Breast epithelium (tissue), 4 donors: ENCODE data around the gene MYOD1. TPM values are rescaled to one million over a fixed set of nuclear protein-coding genes. Genes with fewer than 3 reads are reported as not detected.

ENCODE experiments used
- DNase-seq, 2 donors: peaks; one replicate each; pipeline ENCODE4 v3.0.0-alpha.2; 2019; ENCODE audit warnings: low spot score in 2 of 2
- H3K27ac ChIP-seq, 2 donors: fragments of 200-600 bp; sonication (generic) in 1 of 2; one replicate each; pipeline ENCODE4 v1.5.1; 2016 to 2019; ENCODE audit warnings: mild to moderate bottlenecking in 1 of 2
- H3K27me3 ChIP-seq, 2 donors: fragments of 200-600 bp; sonication (generic) in 1 of 2; one replicate each; pipeline versions ENCODE4 v1.5.1 to v1.6.0; 2017 to 2019; ENCODE audit warnings: control low read depth in 1 of 2, mild to moderate bottlenecking in 1 of 2
- H3K36me3 ChIP-seq: fragments of 200-600 bp; one replicate; pipeline ENCODE4 v1.5.1; 2019
- H3K4me1 ChIP-seq, 2 donors: fragments of 200-600 bp; sonication (generic); one replicate each; pipeline ENCODE4 v1.5.1; 2016 to 2019; ENCODE audit warnings: control low read depth in 1 of 2
- H3K4me3 ChIP-seq, 3 donors: fragments of 200-600 bp; sonication (generic); 1 replicate in 2 of 3; 2 replicates in 1 of 3; pipeline ENCODE4 v1.5.1; 2016 to 2019; ENCODE audit warnings: mild to moderate bottlenecking in 3 of 3, moderate library complexity in 2 of 3
- H3K9me3 ChIP-seq, 2 donors: fragments of 200-600 bp; sonication (generic) in 1 of 2; one replicate each; pipeline ENCODE4 v1.5.1; 2016 to 2019; ENCODE audit warnings: control low read depth in 1 of 2
- CTCF ChIP-seq, 3 donors: fragments of 450-650 bp; IDR thresholded peaks; one replicate each; pipeline ENCODE4 v1.5.1; 2016 to 2017; ENCODE audit warnings: antibody characterized with exemption in 3 of 3, mild to moderate bottlenecking in 3 of 3, moderate library complexity in 3 of 3
- POLR2A ChIP-seq: fragments of 450-650 bp; IDR thresholded peaks from one replicate; pipeline ENCODE4 v1.6.1; 2016; ENCODE audit warnings: antibody characterized with exemption, mild to moderate bottlenecking, moderate library complexity
- POLR2AphosphoS5 ChIP-seq, 3 donors: sonication (generic); formaldehyde crosslinking; IDR thresholded peaks; one replicate each; pipeline ENCODE4 v1.6.1; 2017; ENCODE audit warnings: antibody characterized with exemption in 3 of 3
- intact Hi-C: fragments of 100-400 bp; cut with DNase I; formaldehyde crosslinking; loops from one replicate; pipeline ENCODE4 v1.15.1; 2023; ENCODE audit warnings: low total_unique reads
- total RNA-seq, 3 donors: library from RNA; depleted of rRNA; stranded (reverse); fragments of >200 nt; gene quantifications; one replicate each; pipeline ENCODE4 v1.1.0, GENCODE V29; 2016

MYOD1 gene
- total RNA-seq, 3 donors from 2014 or later: not detected

DNA sequence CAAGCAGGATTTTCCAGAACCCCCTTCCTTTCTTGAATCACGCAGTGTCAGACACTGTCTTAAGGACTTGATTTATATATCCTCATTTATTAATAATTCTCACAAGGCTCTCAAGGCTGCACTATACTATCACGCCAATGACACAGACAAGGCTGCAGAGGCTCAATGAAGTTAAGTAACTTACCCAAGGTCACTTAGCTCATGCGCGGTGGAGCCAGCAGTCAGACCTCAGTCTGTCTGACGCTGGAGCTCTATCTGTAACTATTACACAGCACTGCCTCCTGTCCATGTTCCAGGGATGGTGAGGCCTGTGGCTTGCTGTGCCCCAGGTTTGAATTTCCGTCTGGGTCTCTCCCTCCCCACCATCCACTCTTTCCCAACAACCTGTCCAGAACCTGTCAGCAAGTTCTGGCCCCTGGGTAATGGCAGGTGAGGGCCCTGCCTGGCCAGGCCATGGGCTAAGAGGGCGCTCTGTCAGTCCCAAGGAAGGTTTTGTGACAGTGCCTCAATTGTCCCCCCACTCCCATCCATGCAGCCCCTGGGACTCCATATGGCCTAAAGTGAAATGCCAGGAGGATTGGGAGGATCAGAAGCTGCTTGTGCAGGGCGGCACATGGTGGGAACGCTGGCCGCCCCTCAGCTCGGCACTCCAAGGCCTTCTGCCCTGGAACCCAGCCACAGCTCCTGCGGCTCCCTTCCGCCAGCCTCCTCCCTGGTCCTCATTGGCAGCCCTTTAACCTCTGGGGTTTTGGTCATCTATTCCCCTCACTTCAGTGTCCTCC, 23.8 kb downstream of the MYOD1 start:
- Histone ChIP-seq H3K27me3 (peaks cover 0 to 14% of the 10 kb centered on the region in 2 donors), H3K27ac (no peak overlapping the region), H3K9me3 (no peaks in the 10 kb centered on the region), H3K36me3 (no peaks in the 10 kb centered on the region), H3K4me3 (no peak overlapping the region), H3K4me1 (no peaks in the 10 kb centered on the region)
- DNase-seq: peak in 1 of 2 donors; percentile 14
- TF ChIP-seq POLR2A: no peak
- TF ChIP-seq CTCF (IDR thresholded peaks at IDR 0.05): no peak
- no peak for TF ChIP-seq POLR2AphosphoS5 (IDR thresholded peaks at IDR 0.05)
- intact Hi-C loops: no loop called here

DNA sequence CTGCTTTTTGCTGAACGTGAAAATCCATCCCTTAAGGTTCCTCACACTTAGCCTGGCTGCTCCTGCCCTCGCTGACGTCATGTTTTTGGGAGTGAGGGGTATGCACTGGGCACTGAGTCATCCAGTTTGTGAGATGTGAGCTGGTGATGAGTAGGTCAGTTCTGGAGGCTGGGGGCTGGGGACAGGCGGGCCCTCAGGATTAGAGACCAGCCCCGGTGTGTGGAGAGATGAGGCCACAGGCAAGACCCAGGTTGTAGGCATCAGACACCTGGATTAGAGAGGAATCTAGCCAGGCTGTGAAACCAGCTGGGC, 24.4 kb downstream of the MYOD1 start:
- Histone ChIP-seq H3K4me1 (no peaks in the 10 kb centered on the region), H3K9me3 (no peaks in the 10 kb centered on the region), H3K27me3 (peaks cover 0 to 8% of the 10 kb centered on the region in 2 donors), H3K36me3 (no peaks in the 10 kb centered on the region), H3K4me3 (no peak overlapping the region), H3K27ac (no peak overlapping the region)
- intact Hi-C loops: no loop called here
- no peak for TF ChIP-seq POLR2A
- DNase-seq: peak in 1 of 2 donors; percentile 9

DNA sequence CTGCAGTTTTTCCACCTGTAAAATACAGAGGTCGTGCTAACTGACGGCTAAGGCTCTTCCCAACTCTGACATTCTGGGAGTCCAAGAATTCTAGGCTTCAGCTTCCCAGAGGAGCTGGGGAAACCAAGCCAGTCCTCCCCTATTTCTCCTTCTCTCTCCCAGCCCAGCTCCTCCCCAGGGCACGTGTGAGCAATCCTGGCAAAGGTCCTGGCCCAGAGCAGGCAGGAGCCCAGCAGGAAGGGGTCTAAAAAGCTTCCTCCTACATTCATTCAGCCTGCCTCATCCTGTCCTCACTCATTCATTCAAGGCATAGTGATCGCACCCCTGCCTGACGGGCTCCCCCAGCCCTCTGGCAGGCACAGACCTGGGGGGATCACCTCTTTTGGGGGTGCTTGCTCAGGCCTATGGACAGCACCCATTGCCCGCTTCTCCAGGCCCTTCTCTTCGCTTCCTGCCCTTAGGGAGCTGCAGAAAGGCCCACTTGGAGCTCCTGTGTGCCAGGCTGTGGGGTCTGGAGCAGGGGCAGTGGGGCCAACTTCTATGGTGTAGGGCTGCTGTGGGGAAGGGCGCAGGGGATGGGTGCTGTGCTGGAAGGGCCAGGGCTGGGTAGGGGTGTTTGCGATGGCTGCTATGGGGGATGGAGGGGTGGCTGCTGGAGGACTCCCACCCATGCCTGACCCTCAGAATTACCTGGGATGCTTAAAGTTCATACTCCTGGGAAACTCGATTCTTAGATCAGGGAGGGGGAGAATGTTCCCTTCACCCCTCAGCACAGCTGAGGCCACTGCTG, 25.0 kb downstream of the MYOD1 start:
- intact Hi-C loops: no loop called here
- TF ChIP-seq POLR2AphosphoS5 (IDR thresholded peaks at IDR 0.05) (no peak), CTCF (IDR thresholded peaks at IDR 0.05) (no peak), POLR2A (no peak)
- peak in 1 of 2 donors; percentile 31 for DNase-seq

GRCh38 chr11:17745023-17745772, 25.8 kb downstream of the MYOD1 start:
- intact Hi-C loops: no loop called here
- no peaks in the 10 kb centered on the region for H3K9me3 ChIP-seq
- peaks cover 0 to 5% of the 10 kb centered on the region in 2 donors for H3K27me3 ChIP-seq
- no peaks in the 10 kb centered on the region for H3K36me3 ChIP-seq
- TF ChIP-seq CTCF (IDR thresholded peaks at IDR 0.05) (no peak), POLR2A (no peak), POLR2AphosphoS5 (IDR thresholded peaks at IDR 0.05) (no peak)
- no peak overlapping the region for H3K4me3 ChIP-seq
- peak in 1 of 2 donors; percentile 43 for DNase-seq
- H3K4me1 ChIP-seq: no peaks in the 10 kb centered on the region
- H3K27ac ChIP-seq: no peak overlapping the region

More for the DNA sequence above, 25.0 kb downstream of the MYOD1 start:
- H3K36me3 ChIP-seq: no peaks in the 10 kb centered on the region
- H3K27me3 ChIP-seq: peaks cover 0 to 5% of the 10 kb centered on the region in 2 donors
- H3K4me3 ChIP-seq: no peak overlapping the region
- no peak overlapping the region for H3K27ac ChIP-seq
- H3K9me3 ChIP-seq: no peaks in the 10 kb centered on the region
- H3K4me1 ChIP-seq: no peaks in the 10 kb centered on the region

DNA sequence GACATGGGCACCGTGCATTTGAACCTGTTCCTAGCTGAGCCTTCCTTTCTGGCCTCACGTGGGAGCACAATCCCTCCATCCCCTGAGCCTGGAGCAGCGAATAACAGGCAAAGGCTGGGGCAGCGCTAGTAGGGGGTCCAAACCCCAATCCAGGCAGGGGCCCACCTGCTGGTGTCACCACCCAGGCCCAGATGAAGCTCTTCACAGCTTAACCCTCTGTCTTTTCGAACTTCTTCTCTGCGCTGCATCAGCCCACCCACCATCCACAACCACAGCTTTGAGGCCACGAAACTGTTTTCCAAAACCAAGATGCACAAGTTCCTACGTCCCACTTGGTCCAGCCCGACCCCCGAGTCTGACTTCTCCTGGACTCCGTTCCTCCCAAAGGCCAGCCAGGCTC, 26.7 kb downstream of the MYOD1 start:
- peak in 1 of 2 donors; percentile 27 for DNase-seq

More for the DNA sequence above, 26.7 kb downstream of the MYOD1 start:
- no peak for TF ChIP-seq POLR2A
- TF ChIP-seq CTCF (IDR thresholded peaks at IDR 0.05): no peak
- TF ChIP-seq POLR2AphosphoS5 (IDR thresholded peaks at IDR 0.05): no peak
- Histone ChIP-seq H3K27ac (no peak overlapping the region), H3K4me1 (no peaks in the 10 kb centered on the region), H3K4me3 (no peak overlapping the region), H3K9me3 (no peaks in the 10 kb centered on the region), H3K27me3 (peaks cover 0 to 5% of the 10 kb centered on the region in 2 donors), H3K36me3 (no peaks in the 10 kb centered on the region)
- intact Hi-C loops: no loop called here
